Activated naive CD8-positive, alpha-beta T cell treated with anti-CD3 and anti-CD28 coated beads for 36 hours (primary cell): ENCODE results near the gene TPST1. TPM values are rescaled to one million over a fixed set of nuclear protein-coding genes. Genes with fewer than 3 reads are reported as not detected.
"Not testable (repeated sequence)": the region's sequence is repeated elsewhere in the genome, so short reads cannot be mapped to it uniquely, and the experiment has no call there.

Experiments used
- DNase-seq: peaks from one replicate; pipeline ENCODE4 v3.0.0; 2021
- H3K27ac Mint-ChIP-seq: one replicate; pipeline ENCODE4 v1.8.0; 2022; ENCODE audit warnings: mild to moderate bottlenecking, moderate library complexity, mixed read lengths
- H3K27me3 Mint-ChIP-seq: one replicate; pipeline ENCODE4 v1.8.0; 2022; ENCODE audit warnings: mild to moderate bottlenecking, mixed read lengths
- H3K36me3 Mint-ChIP-seq: one replicate; pipeline ENCODE4 v1.8.0; 2021; ENCODE audit warnings: mild to moderate bottlenecking, mixed read lengths
- H3K4me1 Mint-ChIP-seq: one replicate; pipeline ENCODE4 v1.8.0; 2021; ENCODE audit warnings: mixed read lengths
- H3K4me3 Mint-ChIP-seq: one replicate; pipeline ENCODE4 v1.8.0; 2022; ENCODE audit warnings: mild to moderate bottlenecking, moderate library complexity, mixed read lengths
- H3K9me3 Mint-ChIP-seq: one replicate; pipeline ENCODE4 v1.8.0; 2022; ENCODE audit warnings: mixed read lengths
- total RNA-seq, 2 experiments: library from RNA; stranded (reverse); gene quantifications; one replicate each; pipeline ENCODE4 v1.2.3, GENCODE V29; 2021

Gene TPST1
- total RNA-seq, 2 experiments from 2014 or later, result 3.0 to 4.1 TPM

DNA sequence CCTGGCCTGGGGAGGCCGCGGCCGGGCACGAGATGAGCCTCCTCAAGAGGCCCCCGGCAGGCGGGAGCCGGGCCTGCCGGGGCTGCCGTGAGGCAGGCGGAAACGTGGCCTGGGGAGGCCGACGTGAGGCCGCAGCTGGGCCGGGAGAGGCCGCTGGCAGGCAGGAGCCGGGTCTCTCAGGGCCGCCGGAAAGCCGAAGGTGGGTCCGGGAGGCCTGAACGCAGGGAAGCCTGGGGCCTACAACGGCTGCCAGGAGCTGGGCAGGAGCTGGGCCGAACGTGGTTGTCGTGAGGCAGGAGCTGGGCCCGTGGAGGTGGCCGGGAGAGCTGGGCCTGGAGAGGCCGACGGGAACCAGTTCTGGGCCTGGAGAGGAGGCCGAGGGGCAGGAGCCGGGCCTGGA is 171.9 kb downstream of the TPST1 start:
- H3K9me3 Mint-ChIP-seq, result peaks cover 17% of the 10 kb centered on the region
- H3K27ac Mint-ChIP-seq, result no peak overlapping the region
- no peak overlapping the region for H3K4me3 Mint-ChIP-seq
- no peaks in the 10 kb centered on the region for H3K4me1 Mint-ChIP-seq
- no peak for DNase-seq
- H3K27me3 Mint-ChIP-seq, result no peaks in the 10 kb centered on the region
- H3K36me3 Mint-ChIP-seq, result peaks cover 37% of the 10 kb centered on the region

DNA sequence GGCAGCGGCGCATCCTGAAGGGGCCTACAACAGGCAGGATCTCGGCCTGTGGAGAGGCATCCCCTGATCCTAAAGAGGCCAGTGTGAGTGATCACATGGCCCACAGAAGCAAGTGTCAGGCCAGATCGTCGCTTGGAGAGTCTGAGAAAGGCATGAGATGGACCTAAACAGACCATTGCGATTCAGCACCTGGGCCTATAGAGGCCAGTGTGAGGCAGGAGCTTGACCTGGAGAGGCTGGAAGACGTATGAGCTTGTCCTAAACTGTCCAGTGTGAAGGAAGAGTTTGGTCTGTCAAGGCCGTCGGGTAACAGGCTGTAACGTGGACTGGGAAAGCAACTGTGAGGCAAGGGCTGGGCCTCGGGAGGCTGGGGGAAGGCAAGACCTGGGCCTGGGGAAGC is 172.6 kb downstream of the TPST1 start:
- Mint-ChIP-seq H3K27me3 (no peaks in the 10 kb centered on the region), H3K27ac (no peak overlapping the region), H3K4me3 (no peak overlapping the region), H3K4me1 (no peaks in the 10 kb centered on the region), H3K36me3 (peaks cover 40% of the 10 kb centered on the region), H3K9me3 (peaks cover 17% of the 10 kb centered on the region)
- no peak for DNase-seq

DNA sequence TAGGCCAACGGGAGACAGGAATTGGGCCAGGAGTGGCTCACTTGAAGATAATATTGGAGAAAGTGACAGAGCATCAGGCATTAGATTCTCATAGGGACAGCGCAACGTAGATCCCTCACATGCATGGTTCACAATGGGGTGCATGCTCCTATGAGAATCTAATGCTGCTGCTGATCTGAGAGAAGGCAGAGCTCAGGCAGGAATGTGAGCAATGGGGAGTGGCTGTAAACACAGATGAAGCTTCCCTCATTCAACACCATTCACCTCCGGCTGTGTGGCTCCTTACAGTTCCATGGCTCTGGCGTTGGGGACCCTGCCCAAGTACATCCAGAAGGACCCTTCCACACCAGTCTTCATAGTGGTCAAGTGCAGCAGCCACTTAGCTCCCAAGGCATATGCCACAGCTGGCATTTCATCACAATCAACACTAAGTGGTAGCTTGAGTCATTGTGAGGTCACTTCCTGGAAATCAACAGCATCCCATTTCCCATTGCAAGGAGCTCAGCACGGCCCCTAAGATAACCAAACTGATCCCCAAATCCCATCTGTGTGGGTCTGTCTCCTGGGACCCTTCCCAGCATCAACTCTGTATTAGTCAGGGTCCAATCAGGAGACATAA is 174.5 kb downstream of the TPST1 start:
- no peaks in the 10 kb centered on the region for H3K27me3 Mint-ChIP-seq
- H3K4me1 Mint-ChIP-seq, result no peaks in the 10 kb centered on the region
- DNase-seq, result no peak
- peaks cover 40% of the 10 kb centered on the region for H3K36me3 Mint-ChIP-seq
- H3K4me3 Mint-ChIP-seq, result no peak overlapping the region
- H3K27ac Mint-ChIP-seq, result no peak overlapping the region
- peaks cover 17% of the 10 kb centered on the region for H3K9me3 Mint-ChIP-seq

DNA sequence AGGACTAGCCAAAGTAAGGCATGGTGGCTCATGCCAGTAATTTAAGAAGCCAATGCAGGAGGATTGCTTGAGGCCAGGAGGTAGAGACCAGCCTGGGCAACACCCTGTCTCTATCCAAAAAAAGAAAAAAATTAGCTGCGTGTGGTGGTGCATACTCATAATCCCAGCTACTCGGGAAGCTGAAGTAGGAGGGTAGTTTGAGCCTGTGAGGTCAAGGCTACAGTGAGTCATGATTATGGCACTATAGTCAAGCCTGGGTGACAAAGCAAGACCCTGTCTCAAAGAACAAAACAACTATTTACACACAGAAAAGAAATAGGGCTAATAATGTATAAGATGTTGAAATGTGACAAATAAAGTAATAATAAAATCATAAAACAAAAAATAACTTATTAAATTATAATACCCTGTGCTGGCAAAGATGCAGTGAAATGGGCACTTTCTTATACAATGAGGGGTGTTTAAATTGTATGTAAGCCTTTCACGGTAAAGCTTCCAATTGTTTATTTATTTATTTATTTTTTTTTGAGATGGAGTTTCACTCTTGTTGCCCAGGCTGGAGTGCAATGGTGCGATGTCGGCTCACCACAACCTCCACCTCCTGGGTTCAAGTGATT is 175.2 kb downstream of the TPST1 start:
- no peaks in the 10 kb centered on the region for H3K27me3 Mint-ChIP-seq
- H3K4me1 Mint-ChIP-seq, result no peaks in the 10 kb centered on the region
- H3K36me3 Mint-ChIP-seq, result peaks cover 40% of the 10 kb centered on the region
- no peak for DNase-seq
- H3K4me3 Mint-ChIP-seq, result no peak overlapping the region
- peaks cover 17% of the 10 kb centered on the region for H3K9me3 Mint-ChIP-seq
- no peak overlapping the region for H3K27ac Mint-ChIP-seq

DNA sequence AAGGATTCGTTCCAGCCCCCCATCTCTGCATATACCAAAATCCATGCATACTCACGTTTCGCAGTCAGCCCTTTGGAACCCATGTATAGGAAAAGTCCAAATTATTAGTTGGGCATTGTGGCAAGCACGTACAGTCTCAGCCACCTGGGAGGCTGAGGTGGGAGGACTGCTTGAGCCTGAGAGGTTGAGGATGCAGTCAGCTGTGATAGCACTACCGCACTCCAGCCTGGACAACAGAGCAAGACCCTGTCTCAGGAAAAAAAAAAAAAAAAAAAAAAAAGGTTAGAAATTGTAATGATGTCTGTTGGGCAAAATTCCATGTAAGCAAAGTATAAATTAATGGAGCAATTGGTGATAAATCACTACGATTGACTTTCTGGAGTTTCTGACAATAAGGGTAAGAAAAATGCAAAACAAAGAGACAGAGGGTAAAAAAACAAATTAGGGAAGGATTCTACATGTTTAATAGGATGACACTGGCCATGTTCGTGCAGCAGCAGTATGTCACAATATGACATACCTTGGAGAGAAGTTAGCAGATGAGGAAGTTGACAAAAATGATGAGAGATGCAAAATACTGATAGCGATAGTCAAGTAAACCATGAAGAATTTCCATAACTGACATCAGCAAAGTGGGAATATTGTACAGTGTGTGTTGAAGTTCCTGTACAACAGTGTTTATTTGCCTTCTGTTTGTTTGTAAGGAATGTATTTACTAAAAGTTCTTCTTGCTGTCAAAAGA is 177.2 kb downstream of the TPST1 start:
- not testable (repeated sequence) for H3K27ac Mint-ChIP-seq, DNase-seq, H3K4me1 Mint-ChIP-seq, H3K4me3 Mint-ChIP-seq, H3K27me3 Mint-ChIP-seq
- Mint-ChIP-seq H3K36me3 (peaks cover 36% of the 10 kb centered on the region), H3K9me3 (peaks cover 17% of the 10 kb centered on the region)

DNA sequence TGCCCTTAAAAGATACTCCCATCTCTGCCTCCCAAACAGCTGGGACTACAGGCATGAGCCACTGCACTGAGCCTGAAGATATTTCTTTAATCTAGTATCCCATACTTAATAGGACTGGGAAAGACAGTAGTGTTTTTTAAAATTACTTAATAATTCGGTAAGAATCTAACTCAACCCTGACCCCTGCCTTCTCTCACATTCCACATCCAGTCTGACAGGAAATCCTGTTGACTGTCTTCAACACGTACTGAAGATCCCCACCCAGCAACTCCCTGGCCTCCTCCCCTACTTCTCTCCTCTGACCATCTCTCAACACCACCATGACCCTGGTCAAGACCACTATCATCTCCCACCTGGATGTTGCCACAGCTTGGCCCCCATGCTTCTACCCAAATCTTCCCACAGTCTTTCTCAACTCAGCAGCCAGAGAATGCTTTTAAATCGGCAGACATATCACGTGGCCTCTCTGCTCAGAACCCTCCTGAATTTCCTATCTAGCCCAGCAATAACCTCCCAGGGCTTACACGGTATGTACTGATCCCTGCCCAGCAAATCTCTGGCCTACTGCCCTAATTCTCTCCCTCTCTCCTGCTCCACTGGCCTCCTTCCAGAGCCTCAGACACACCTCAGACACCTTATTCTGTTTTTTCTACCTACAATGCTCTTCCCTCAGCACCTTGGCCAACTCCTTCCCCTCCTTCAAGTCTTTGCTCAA is 180.2 kb downstream of the TPST1 start:
- not testable (repeated sequence) for H3K4me1 Mint-ChIP-seq, H3K27ac Mint-ChIP-seq, H3K27me3 Mint-ChIP-seq, H3K4me3 Mint-ChIP-seq, H3K36me3 Mint-ChIP-seq, H3K9me3 Mint-ChIP-seq, DNase-seq

DNA sequence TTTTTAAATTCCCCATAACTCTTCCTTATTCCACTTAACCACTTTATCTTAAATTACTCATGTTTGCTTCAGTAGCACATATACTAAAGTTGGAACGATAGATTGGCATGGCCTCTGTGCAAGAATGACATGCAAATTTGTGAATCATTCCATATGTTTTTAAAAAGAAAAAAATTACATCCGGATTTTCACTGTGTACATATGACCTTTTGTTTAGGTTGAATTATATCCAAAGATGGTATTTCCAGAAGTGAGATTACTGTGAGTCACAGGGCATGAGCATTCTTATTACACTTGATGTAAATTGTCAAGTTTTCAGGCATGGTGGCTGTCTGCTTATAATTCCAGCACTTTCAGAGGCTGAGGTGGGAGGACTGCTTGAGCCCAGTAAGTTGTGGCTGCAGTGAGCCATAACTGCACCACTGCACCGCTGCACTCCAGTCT is 190.0 kb downstream of the TPST1 start:
- not testable (repeated sequence) for H3K36me3 Mint-ChIP-seq, DNase-seq, H3K4me3 Mint-ChIP-seq, H3K4me1 Mint-ChIP-seq, H3K27ac Mint-ChIP-seq, H3K27me3 Mint-ChIP-seq, H3K9me3 Mint-ChIP-seq

DNA sequence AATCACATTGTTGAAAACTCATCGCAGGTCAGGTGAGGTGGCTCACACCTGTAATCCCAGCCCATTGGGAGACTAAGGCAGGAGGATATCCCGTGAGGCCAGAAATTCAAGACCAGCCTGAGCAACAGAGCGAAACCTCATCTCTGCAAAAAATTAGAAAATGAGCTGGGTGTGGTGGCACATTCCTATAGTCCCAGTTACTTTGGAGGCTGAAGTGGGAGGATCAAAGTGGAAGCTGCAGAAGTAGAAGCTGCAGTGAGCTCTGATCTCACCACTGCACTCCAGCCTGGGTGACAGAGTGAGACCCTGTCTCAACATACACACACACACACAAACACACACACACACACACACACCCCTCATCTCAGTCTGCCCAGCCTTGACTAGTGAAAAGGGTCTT is 190.9 kb downstream of the TPST1 start:
- not testable (repeated sequence) for H3K4me1 Mint-ChIP-seq, H3K4me3 Mint-ChIP-seq, H3K36me3 Mint-ChIP-seq, DNase-seq, H3K27me3 Mint-ChIP-seq, H3K27ac Mint-ChIP-seq, H3K9me3 Mint-ChIP-seq

DNA sequence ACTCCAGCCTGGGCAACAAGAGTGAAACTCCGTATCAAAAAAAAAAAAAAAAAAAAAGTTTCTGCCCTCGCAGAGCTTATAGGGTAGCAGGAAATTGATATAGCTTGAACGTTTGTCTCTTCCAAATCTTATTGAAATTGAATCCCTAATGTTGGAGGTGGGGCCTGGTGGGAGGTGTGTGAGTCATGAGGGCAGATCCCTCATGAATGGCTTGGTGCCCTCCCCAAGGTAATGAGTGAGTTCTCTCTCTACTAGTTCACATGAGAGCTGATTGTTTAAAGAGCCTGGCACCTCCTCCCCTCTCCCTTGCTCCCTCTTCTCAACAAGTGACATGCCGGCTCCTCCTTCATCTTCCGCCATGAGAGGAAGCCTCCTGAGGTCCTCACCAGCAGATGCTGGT is 193.7 kb downstream of the TPST1 start:
- not testable (repeated sequence) for H3K27me3 Mint-ChIP-seq, H3K9me3 Mint-ChIP-seq, H3K4me1 Mint-ChIP-seq, H3K4me3 Mint-ChIP-seq, H3K27ac Mint-ChIP-seq, DNase-seq
- H3K36me3 Mint-ChIP-seq, result peaks cover 19% of the 10 kb centered on the region

DNA sequence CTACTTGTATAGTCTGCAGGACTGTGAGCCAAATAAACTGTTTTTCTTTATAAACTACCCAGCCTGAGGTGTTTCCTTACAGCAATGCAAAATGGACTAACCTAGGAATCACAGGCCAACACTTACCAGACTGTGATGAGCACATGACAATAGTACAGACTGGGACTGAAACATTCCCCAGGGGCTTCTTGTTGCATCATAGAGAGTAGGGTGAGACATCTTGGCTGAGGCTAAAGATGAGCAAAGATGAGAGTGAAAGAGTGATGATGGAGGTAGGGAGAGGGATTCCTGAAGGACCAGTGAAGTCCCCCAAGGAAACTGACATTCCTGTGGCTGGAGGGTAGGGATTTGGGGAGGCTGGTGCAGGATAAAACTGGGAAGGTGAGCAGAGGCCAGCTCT is 194.4 kb downstream of the TPST1 start:
- Mint-ChIP-seq H3K4me1 (no peaks in the 10 kb centered on the region), H3K27ac (no peak overlapping the region), H3K36me3 (peaks cover 19% of the 10 kb centered on the region), H3K9me3 (peaks cover 7% of the 10 kb centered on the region), H3K27me3 (no peaks in the 10 kb centered on the region), H3K4me3 (no peak overlapping the region)
- no peak for DNase-seq

DNA sequence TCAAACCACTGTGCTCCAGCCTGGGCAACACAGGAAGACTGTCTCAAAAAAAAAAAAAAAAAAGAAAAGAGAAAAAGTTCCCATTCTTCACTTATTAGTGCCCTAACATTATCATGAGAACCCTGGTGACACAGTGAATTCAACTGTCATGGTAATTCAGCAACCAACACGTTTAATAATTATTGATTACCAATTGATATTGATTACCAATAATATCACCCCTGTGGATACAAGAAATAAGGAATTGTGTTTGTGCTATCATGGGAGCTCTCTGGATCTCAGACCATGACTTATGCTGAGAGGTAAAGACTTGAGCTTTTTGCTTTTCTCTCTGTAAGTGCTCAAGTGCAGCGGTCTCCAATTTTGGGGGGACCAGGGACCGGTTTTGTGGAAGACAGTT is 195.3 kb downstream of the TPST1 start:
- DNase-seq, result no peak
- no peaks in the 10 kb centered on the region for H3K27me3 Mint-ChIP-seq
- H3K4me1 Mint-ChIP-seq, result no peaks in the 10 kb centered on the region
- H3K36me3 Mint-ChIP-seq, result peaks cover 19% of the 10 kb centered on the region
- no peak overlapping the region for H3K27ac Mint-ChIP-seq
- no peak overlapping the region for H3K4me3 Mint-ChIP-seq
- H3K9me3 Mint-ChIP-seq, result peaks cover 7% of the 10 kb centered on the region

DNA sequence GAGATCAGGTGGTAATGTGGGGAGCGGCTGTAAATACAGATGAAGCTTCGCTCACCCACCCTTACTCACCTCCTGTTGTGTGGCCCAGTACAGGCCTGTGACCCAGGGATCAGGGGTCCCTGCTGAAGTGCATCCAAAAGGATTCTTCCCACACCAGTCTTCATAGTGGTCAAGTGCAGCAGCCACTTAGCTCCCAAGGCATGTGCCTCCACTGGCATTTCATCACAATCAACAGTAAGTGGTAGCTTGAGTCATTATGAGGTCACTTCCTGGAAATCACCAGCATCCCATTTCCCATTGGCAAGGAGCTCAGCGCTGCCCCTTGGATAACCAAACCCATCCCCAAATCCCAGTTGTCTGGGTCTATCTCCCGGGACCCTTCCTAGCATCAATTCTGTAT is 196.0 kb downstream of the TPST1 start:
- H3K4me1 Mint-ChIP-seq, result not testable (repeated sequence)

DNA sequence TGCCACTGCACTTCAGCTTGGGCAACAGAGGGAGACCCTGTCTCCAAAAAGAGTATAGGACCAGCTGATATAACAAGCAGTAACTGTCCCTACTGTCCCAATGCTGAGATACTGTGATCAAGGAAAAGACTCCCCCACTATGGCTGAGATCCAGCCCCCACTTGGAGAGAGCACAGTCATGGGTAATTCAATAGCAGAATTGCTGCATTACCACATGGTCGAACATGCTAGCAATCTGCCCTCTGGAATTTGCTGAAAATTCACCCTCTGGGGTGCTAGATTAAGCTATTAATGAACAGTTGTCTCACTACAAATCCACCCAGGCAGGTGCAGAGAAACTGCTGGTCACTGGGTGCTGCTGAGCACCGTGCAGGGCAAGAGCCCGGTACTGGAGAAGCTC is 196.8 kb downstream of the TPST1 start:
- not testable (repeated sequence) for H3K4me3 Mint-ChIP-seq, H3K27ac Mint-ChIP-seq, DNase-seq, H3K4me1 Mint-ChIP-seq, H3K27me3 Mint-ChIP-seq, H3K9me3 Mint-ChIP-seq
- peaks cover 19% of the 10 kb centered on the region for H3K36me3 Mint-ChIP-seq

More for the DNA sequence above, 196.0 kb downstream of the TPST1 start:
- H3K9me3 Mint-ChIP-seq, DNase-seq, H3K4me3 Mint-ChIP-seq, H3K27me3 Mint-ChIP-seq, H3K27ac Mint-ChIP-seq: not testable (repeated sequence)
- peaks cover 19% of the 10 kb centered on the region for H3K36me3 Mint-ChIP-seq

DNA sequence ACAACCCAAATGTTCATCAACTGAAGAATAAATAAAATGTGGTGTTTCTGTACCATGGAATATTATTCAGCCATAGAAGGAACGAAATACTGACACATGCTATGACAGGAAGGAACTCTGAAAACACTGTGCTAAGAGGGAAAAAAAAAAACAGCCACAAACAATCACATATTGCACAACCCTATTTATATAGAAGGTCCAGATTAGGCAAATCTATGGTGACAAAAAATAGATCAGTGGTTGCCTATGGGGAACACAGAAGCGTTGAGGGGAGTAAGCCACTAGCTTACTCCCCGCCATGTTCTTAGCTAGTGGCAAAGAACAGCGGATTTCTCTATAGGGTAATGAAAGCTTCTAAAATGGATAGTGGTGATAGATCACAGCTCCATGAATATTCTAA is 198.4 kb downstream of the TPST1 start:
- Mint-ChIP-seq H3K27me3 (no peaks in the 10 kb centered on the region), H3K4me3 (no peak overlapping the region), H3K9me3 (peaks cover 7% of the 10 kb centered on the region), H3K27ac (no peak overlapping the region), H3K36me3 (peaks cover 19% of the 10 kb centered on the region), H3K4me1 (no peaks in the 10 kb centered on the region)
- DNase-seq, result no peak

DNA sequence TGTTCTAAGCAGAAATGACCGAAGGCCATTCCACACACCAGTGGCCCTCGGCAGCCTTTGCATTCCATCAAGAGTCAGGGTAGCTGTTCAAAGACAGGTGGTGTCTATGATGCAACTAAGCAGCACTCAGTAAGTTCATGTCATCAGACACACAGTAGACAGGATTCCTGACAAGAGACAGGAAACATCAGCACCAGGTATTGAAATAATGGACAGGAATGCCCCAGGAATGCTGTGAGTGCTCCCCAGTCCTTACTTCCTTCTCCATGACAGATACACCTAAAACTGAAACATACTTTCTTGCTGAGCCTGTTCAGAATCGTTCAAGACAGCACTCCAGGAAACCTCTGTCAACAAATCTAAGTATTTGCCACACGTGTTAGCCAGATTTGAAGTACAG is 204.4 kb downstream of the TPST1 start:
- H3K4me3 Mint-ChIP-seq, result no peak overlapping the region
- no peaks in the 10 kb centered on the region for H3K36me3 Mint-ChIP-seq
- no peak for DNase-seq
- peaks cover 6% of the 10 kb centered on the region for H3K4me1 Mint-ChIP-seq
- no peaks in the 10 kb centered on the region for H3K27me3 Mint-ChIP-seq
- H3K9me3 Mint-ChIP-seq, result no peaks in the 10 kb centered on the region
- H3K27ac Mint-ChIP-seq, result no peak overlapping the region
